CD4-positive, alpha-beta T cell (primary cell): ENCODE results near the gene DNPH1. TPM values are rescaled to one million over a fixed set of nuclear protein-coding genes. Genes with fewer than 3 reads are reported as not detected.

ENCODE experiments used
- ATAC-seq: fragments of 200-7000 bp; cut with Tn5 transposase; one replicate; pipeline ENCODE4 v1.10.0; 2022; ENCODE audit warnings: mild to moderate bottlenecking; ENCODE audit not compliant: poor library complexity
- CTCF ChIA-PET: fragments of 350-600 bp; sonication (Branson Sonifier 250); formaldehyde crosslinking; loops from one replicate; lab custom pipeline; 2021; ENCODE audit warnings: antibody characterized with exemption, inconsistent platforms; lab: Charles Lee
- POLR2A ChIA-PET: fragments of 350-600 bp; sonication (Branson Sonifier 250); formaldehyde crosslinking; loops from one replicate; lab custom pipeline; 2021; ENCODE audit warnings: antibody characterized with exemption, inconsistent platforms; lab: Charles Lee
- DNase-seq, 14 experiments: peaks; one replicate each; pipeline ENCODE4 v3.0.0-alpha.2; 2013 to 2020; ENCODE audit warnings: mixed read lengths in 2 of 14
- H3K27ac ChIP-seq, 2 donors: one replicate each; pipeline versions ENCODE4 v1.5.1 to v1.7.0; 2013; ENCODE audit warnings: low read length in 2 of 2, low read depth in 1 of 2, mild to moderate bottlenecking in 1 of 2
- H3K27me3 ChIP-seq, 2 experiments: 1 replicate in 1 of 2; 2 replicates in 1 of 2; pipeline versions ENCODE4 v1.6.1 to v1.7.0; 2013; ENCODE audit warnings: low read length in 2 of 2, control low read depth in 1 of 2, mild to moderate bottlenecking in 1 of 2, moderate library complexity in 1 of 2; ENCODE audit not compliant: insufficient read depth in 2 of 2, control insufficient read depth in 1 of 2
- H3K36me3 ChIP-seq: one replicate; pipeline ENCODE4 v1.6.1; 2013; ENCODE audit warnings: low read length, control low read depth; ENCODE audit not compliant: insufficient read depth
- H3K4me1 ChIP-seq: one replicate; pipeline ENCODE4 v1.6.1; 2013; ENCODE audit warnings: low read length, control low read depth; ENCODE audit not compliant: insufficient read depth
- H3K4me3 ChIP-seq: one replicate; pipeline ENCODE4 v1.5.1; 2013; ENCODE audit warnings: mild to moderate bottlenecking, low read length, moderate library complexity
- H3K9me3 ChIP-seq, 2 experiments: 1 replicate in 1 of 2; 2 replicates in 1 of 2; pipeline versions ENCODE4 v1.6.1 to v1.7.0; 2013; ENCODE audit warnings: low read length in 2 of 2, mild to moderate bottlenecking in 2 of 2, control low read depth in 1 of 2, moderate library complexity in 1 of 2; ENCODE audit not compliant: control insufficient read depth in 1 of 2, insufficient read depth in 1 of 2
- H3K27ac Mint-ChIP-seq: one replicate; pipeline ENCODE4 v1.8.0; 2020; ENCODE audit warnings: mixed read lengths
- H3K27me3 Mint-ChIP-seq: one replicate; pipeline ENCODE4 v1.8.0; 2021; ENCODE audit warnings: mixed read lengths
- H3K36me3 Mint-ChIP-seq: one replicate; pipeline ENCODE4 v1.8.0; 2021; ENCODE audit warnings: low read depth, mixed read lengths
- H3K4me1 Mint-ChIP-seq: one replicate; pipeline ENCODE4 v1.8.0; 2021; ENCODE audit warnings: low read depth, mixed read lengths
- H3K4me3 Mint-ChIP-seq: one replicate; pipeline ENCODE4 v1.8.0; 2020; ENCODE audit warnings: mild to moderate bottlenecking, mixed read lengths
- H3K9me3 Mint-ChIP-seq: one replicate; pipeline ENCODE4 v1.8.0; 2020; ENCODE audit warnings: mixed read lengths
- intact Hi-C, 2 experiments: fragments of 100-400 bp; cut with DNase I in 1 of 2; cut with micrococcal nuclease in 1 of 2; formaldehyde crosslinking; loops; one replicate each; pipeline versions ENCODE4 v1.15.1 to v1.9.0; 2023 to 2025; cut with DNase I, micrococcal nuclease
- total RNA-seq, 174 experiments: library from RNA in 2 of 174; stranded (reverse) in 2 of 174; gene quantifications; one replicate each; pipeline ENCODE4 v1.2.3 and lab custom pipeline; 2021 to 2026
- TF ChIP-seq, protein P1 (sequence below): fragments of 200-600 bp; IDR thresholded peaks from one replicate; pipeline ENCODE4 v1.8.0; 2022; ENCODE audit warnings: antibody characterized with exemption, mild to moderate bottlenecking

Gene DNPH1
- total RNA-seq, 2 experiments from 2014 or later = 27.3 to 30.6 TPM

- Histone ChIP-seq H3K36me3 (no peaks in the 10 kb centered on the region), H3K27ac (no peak overlapping the region), H3K4me1 (no peaks in the 10 kb centered on the region), H3K27me3 (no peaks in the 10 kb centered on the region), H3K9me3 (no peaks in the 10 kb centered on the region), H3K4me3 (no peak overlapping the region)
- POLR2A ChIA-PET = no interaction called here
- DNase-seq (no peak), ATAC-seq (no peak)
- intact Hi-C loops = no loop called here
- CTCF ChIA-PET = no interaction called here
- H3K36me3 Mint-ChIP-seq = no peaks in the 10 kb centered on the region
- H3K27me3 Mint-ChIP-seq = peaks cover 35% of the 10 kb centered on the region
- H3K4me1 Mint-ChIP-seq = peaks cover 6% of the 10 kb centered on the region
- TF ChIP-seq, protein P1, sequence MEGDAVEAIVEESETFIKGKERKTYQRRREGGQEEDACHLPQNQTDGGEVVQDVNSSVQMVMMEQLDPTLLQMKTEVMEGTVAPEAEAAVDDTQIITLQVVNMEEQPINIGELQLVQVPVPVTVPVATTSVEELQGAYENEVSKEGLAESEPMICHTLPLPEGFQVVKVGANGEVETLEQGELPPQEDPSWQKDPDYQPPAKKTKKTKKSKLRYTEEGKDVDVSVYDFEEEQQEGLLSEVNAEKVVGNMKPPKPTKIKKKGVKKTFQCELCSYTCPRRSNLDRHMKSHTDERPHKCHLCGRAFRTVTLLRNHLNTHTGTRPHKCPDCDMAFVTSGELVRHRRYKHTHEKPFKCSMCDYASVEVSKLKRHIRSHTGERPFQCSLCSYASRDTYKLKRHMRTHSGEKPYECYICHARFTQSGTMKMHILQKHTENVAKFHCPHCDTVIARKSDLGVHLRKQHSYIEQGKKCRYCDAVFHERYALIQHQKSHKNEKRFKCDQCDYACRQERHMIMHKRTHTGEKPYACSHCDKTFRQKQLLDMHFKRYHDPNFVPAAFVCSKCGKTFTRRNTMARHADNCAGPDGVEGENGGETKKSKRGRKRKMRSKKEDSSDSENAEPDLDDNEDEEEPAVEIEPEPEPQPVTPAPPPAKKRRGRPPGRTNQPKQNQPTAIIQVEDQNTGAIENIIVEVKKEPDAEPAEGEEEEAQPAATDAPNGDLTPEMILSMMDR = no peak
- H3K27ac Mint-ChIP-seq = no peak overlapping the region
- peaks cover 3% of the 10 kb centered on the region for H3K9me3 Mint-ChIP-seq
- H3K4me3 Mint-ChIP-seq = no peak overlapping the region
Observed at GRCh38 chr6:43235841-43236240, 6.6 kb upstream of the DNPH1 start.

- H3K4me3 Mint-ChIP-seq = peak overlapping the region; percentile 70
- no peaks in the 10 kb centered on the region for H3K9me3 ChIP-seq
- no peak overlapping the region for H3K27ac ChIP-seq
- CTCF ChIA-PET = no interaction called here
- intact Hi-C loops = no loop called here
- H3K27me3 ChIP-seq = no peaks in the 10 kb centered on the region
- no peaks in the 10 kb centered on the region for H3K36me3 Mint-ChIP-seq
- no peak overlapping the region for H3K4me3 ChIP-seq
- no peak for DNase-seq
- H3K27ac Mint-ChIP-seq = peak overlapping the region; percentile 45
- TF ChIP-seq, protein P1 = no peak
- no peaks in the 10 kb centered on the region for H3K9me3 Mint-ChIP-seq
- POLR2A ChIA-PET = no interaction called here
- H3K36me3 ChIP-seq = no peaks in the 10 kb centered on the region
- H3K4me1 Mint-ChIP-seq = peaks cover 21% of the 10 kb centered on the region
- no peak for ATAC-seq
- peaks cover 25% of the 10 kb centered on the region for H3K4me1 ChIP-seq
- peaks cover 9% of the 10 kb centered on the region for H3K27me3 Mint-ChIP-seq
Observed at GRCh38 chr6:43231735-43232450, 2.6 kb upstream of the DNPH1 start.

DNA sequence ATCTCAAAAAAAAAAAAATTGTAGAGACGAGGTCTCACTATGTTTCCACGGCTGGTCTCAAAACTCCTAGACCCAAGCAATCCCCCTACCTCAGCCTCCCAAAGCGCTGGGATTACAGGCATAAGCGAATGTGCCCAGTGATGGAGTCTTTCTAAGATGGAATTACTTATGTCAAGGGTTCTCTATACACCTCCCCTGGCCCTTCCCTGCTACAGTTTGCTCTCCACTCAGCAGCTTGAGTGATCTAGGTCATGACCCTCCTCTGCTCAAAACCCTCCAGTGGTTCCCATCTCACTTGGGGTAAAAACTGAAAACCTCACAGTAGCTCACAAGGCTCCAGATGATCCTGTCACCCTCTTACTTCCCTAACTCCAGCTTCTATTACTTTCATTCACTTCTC, 1.8 kb upstream of the DNPH1 start:
- no peak overlapping the region for H3K27ac ChIP-seq
- Mint-ChIP-seq H3K36me3 (no peaks in the 10 kb centered on the region), H3K4me1 (peaks cover 29% of the 10 kb centered on the region), H3K27ac (peak overlapping the region; percentile 45), H3K27me3 (peaks cover 6% of the 10 kb centered on the region), H3K4me3 (peak overlapping the region; percentile 70), H3K9me3 (no peaks in the 10 kb centered on the region)
- H3K4me3 ChIP-seq = no peak overlapping the region
- DNase-seq (no peak), ATAC-seq (no peak)
- ChIA-PET POLR2A (no interaction called here), CTCF (interaction anchor here (1.6 kb wide), 1 partner anchor 25 kb away, joined by 4 read pairs; no protein-coding TSS in a partner anchor)
- no peaks in the 10 kb centered on the region for H3K27me3 ChIP-seq
- H3K36me3 ChIP-seq = no peaks in the 10 kb centered on the region
- H3K9me3 ChIP-seq = no peaks in the 10 kb centered on the region
- intact Hi-C loops = no loop called here
- TF ChIP-seq, protein P1 = no peak
- peaks cover 29% of the 10 kb centered on the region for H3K4me1 ChIP-seq
